A549 (cell line): ENCODE measurements around the gene TEX2. TPM values are rescaled to one million over a fixed set of nuclear protein-coding genes. Genes with fewer than 3 reads are reported as not detected.

ENCODE experiments used
- ATAC-seq, 2 experiments: fragments of 200-7000 bp in 1 of 2; fragments of >200 bp in 1 of 2; cut with Nextera tagmentation in 1 of 2; cut with Tn5 transposase in 1 of 2; 3 replicates each; pipeline versions ENCODE4 v1.8.0 to v1.9.1; 2018 to 2020; ENCODE audit warnings: mild to moderate bottlenecking in 1 of 2, moderate library complexity in 1 of 2
- CTCF ChIA-PET: fragments of 300-600 bp; sonication (Branson Sonifier 250); formaldehyde crosslinking; extraction: SDS; loops from one replicate; lab custom pipeline; 2021; ENCODE audit warnings: antibody characterized with exemption, inconsistent platforms; lab: Yijun Ruan, JAX
- POLR2A ChIA-PET: fragments of 350-600 bp; formaldehyde crosslinking; extraction: SDS; loops from one replicate; lab custom pipeline; 2021; ENCODE audit warnings: antibody characterized with exemption, inconsistent platforms; lab: Yijun Ruan, JAX
- DNase-seq, 2 experiments: peaks; one replicate each; pipeline versions ENCODE4 v3.0.0 to v3.0.0-alpha.2; 2011 to 2016; ENCODE audit warnings: low read depth in 1 of 2, low spot score in 1 of 2
- FAIRE-seq: peaks from 2 replicates; lab custom pipeline; 2011; peaks lifted over from hg19 to GRCh38; lab: Jason Lieb, UNC
- H3K27ac ChIP-seq, 2 experiments: fragments of >200 bp; sonication (Bioruptor Twin); formaldehyde crosslinking; 3 replicates each; pipeline ENCODE4 v1.5.1; 2016 to 2017
- H3K4me1 ChIP-seq: fragments of >200 bp; sonication (Bioruptor Twin); formaldehyde crosslinking; 3 replicates; pipeline ENCODE4 v1.6.1; 2016
- H3K4me2 ChIP-seq: fragments of >200 bp; sonication (Bioruptor Twin); formaldehyde crosslinking; 3 replicates; pipeline ENCODE4 v1.6.1; 2016
- H3K4me3 ChIP-seq: fragments of >200 bp; sonication (Bioruptor Twin); formaldehyde crosslinking; 3 replicates; pipeline ENCODE4 v1.5.1; 2016
- H3K9me3 ChIP-seq: fragments of >200 bp; sonication (Bioruptor Twin); formaldehyde crosslinking; 3 replicates; pipeline ENCODE4 v1.6.1; 2016
- CHD2 ChIP-seq: fragments of 150-350 bp; IDR thresholded peaks from 2 replicates; pipeline ENCODE4 v1.6.1; 2014; ENCODE audit warnings: low read length; ENCODE audit not compliant: partially characterized antibody
- E2F6 ChIP-seq: IDR thresholded peaks from 2 replicates; pipeline ENCODE4 v1.6.1; 2012; ENCODE audit warnings: low read depth, borderline replicate concordance
- EHF ChIP-seq: fragments of 250-450 bp; sonication (Bioruptor Pico); IDR thresholded peaks from 2 replicates; pipeline ENCODE4 v1.5.0; 2020; ENCODE audit warnings: mild to moderate bottlenecking
- EP300 ChIP-seq, 2 experiments: fragments of >200 bp; sonication (Bioruptor Twin); formaldehyde crosslinking; IDR thresholded peaks; 2 replicates in 1 of 2; 3 replicates in 1 of 2; pipeline ENCODE4 v1.6.1; 2016 to 2017
- FOSB ChIP-seq: fragments of 250-450 bp; sonication (Bioruptor Pico); IDR thresholded peaks from 2 replicates; pipeline ENCODE4 v1.5.0; 2020; ENCODE audit warnings: mild to moderate bottlenecking, moderate library complexity
- FOSL2 ChIP-seq, 2 experiments: fragments of 450-650 bp in 1 of 2; fragments of >200 bp in 1 of 2; sonication (Bioruptor Twin) in 1 of 2; formaldehyde crosslinking; IDR thresholded peaks; 2 replicates each; pipeline versions ENCODE4 v1.5.0 to v1.6.1; 2016 to 2020; ENCODE audit warnings: mild to moderate bottlenecking in 1 of 2, moderate library complexity in 1 of 2
- FOXS1 ChIP-seq: fragments of 250-450 bp; sonication (Bioruptor Pico); IDR thresholded peaks from 2 replicates; pipeline ENCODE4 v1.5.0; 2020; ENCODE audit warnings: mild to moderate bottlenecking, moderate library complexity
- GATA3 ChIP-seq: IDR thresholded peaks from 2 replicates; pipeline ENCODE4 v1.6.1; 2012; ENCODE audit warnings: borderline replicate concordance
- HEYL ChIP-seq: fragments of 250-450 bp; sonication (Bioruptor Pico); IDR thresholded peaks from 2 replicates; pipeline ENCODE4 v1.8.0; 2021; ENCODE audit warnings: mild to moderate bottlenecking, moderate library complexity
- HMGXB4 ChIP-seq: fragments of 250-450 bp; sonication (Bioruptor Pico); IDR thresholded peaks from 2 replicates; pipeline ENCODE4 v1.5.0; 2021; ENCODE audit warnings: mild to moderate bottlenecking, moderate library complexity, borderline replicate concordance
- KDM5A ChIP-seq: fragments of 200-600 bp; sonication (generic); IDR thresholded peaks from 2 replicates; pipeline ENCODE4 v1.6.1; 2016; ENCODE audit warnings: antibody characterized with exemption, mild to moderate bottlenecking
- MYC ChIP-seq: IDR thresholded peaks from 2 replicates; pipeline ENCODE4 v1.6.1; 2012; ENCODE audit warnings: mild to moderate bottlenecking, inconsistent platforms, low read length, improper control_type of control experiment, borderline replicate concordance
- NFE2L2 ChIP-seq: fragments of 150-350 bp; conservative IDR thresholded peaks from 2 replicates; pipeline ENCODE4 v1.6.1; 2014; ENCODE audit warnings: low read length
- NPAS2 ChIP-seq: fragments of 250-450 bp; sonication (Bioruptor Pico); IDR thresholded peaks from 2 replicates; pipeline ENCODE4 v1.8.0; 2022; ENCODE audit warnings: mild to moderate bottlenecking, moderate library complexity, borderline replicate concordance
- POLR2A ChIP-seq: IDR thresholded peaks from 2 replicates; pipeline ENCODE4 v1.6.1; 2012; ENCODE audit warnings: mild to moderate bottlenecking, low read length
- POLR2AphosphoS2 ChIP-seq: conservative IDR thresholded peaks from 2 replicates; pipeline ENCODE4 v1.6.1; 2012; ENCODE audit warnings: low read length, improper control_type of control experiment, inconsistent platforms
- RAD21 ChIP-seq, 2 experiments: fragments of >200 bp in 1 of 2; sonication (Bioruptor Twin) in 1 of 2; formaldehyde crosslinking in 1 of 2; IDR thresholded peaks in 1 of 2; conservative IDR thresholded peaks in 1 of 2; 2 replicates in 1 of 2; 3 replicates in 1 of 2; pipeline ENCODE4 v1.6.1; 2012 to 2018; ENCODE audit warnings: inconsistent platforms in 1 of 2
- RARB ChIP-seq: fragments of 250-450 bp; sonication (Bioruptor Pico); IDR thresholded peaks from 2 replicates; pipeline ENCODE4 v1.8.0; 2021; ENCODE audit warnings: mild to moderate bottlenecking, moderate library complexity
- RCOR1 ChIP-seq: fragments of 150-350 bp; IDR thresholded peaks from 2 replicates; pipeline ENCODE4 v1.6.1; 2014; ENCODE audit warnings: antibody characterized with exemption, low read length, low read depth
- SREBF2 ChIP-seq: fragments of 450-650 bp; IDR thresholded peaks from 2 replicates; pipeline ENCODE4 v1.6.1; 2014; ENCODE audit warnings: mild to moderate bottlenecking, moderate library complexity
- ZSCAN20 ChIP-seq: fragments of 250-450 bp; sonication (Bioruptor Pico); IDR thresholded peaks from 2 replicates; pipeline ENCODE4 v1.8.0; 2022; ENCODE audit warnings: mild to moderate bottlenecking, moderate library complexity
- WGBS: methylation state at CpG from one replicate; pipeline ENCODE4 v1.1.6; 2017; ENCODE audit errors: missing lambda C conversion rate; 5-methylcytosine and 5-hydroxymethylcytosine counted together
- polyA plus RNA-seq, 4 experiments: library from polyadenylated mRNA; depleted of rRNA in 3 of 4; stranded (reverse); fragments of >200 nt; fragmentation: RNase III in 1 of 4; extraction: RNeasy Plus Mini Kit Qiagen cat#74134 plus additional on column Dnase treatment in 1 of 4; gene quantifications; 2 replicates in 3 of 4; 3 replicates in 1 of 4; pipeline ENCODE4 v1.2.3, GENCODE V29; 2011 to 2017
- TF ChIP-seq, protein P1 (sequence below): IDR thresholded peaks from 2 replicates; pipeline ENCODE4 v1.6.1; 2012

TEX2 gene
- polyA plus RNA-seq, 2 of the 4 experiments (the other 2 are of a cell fraction): 9.3 to 16.2 TPM

DNA sequence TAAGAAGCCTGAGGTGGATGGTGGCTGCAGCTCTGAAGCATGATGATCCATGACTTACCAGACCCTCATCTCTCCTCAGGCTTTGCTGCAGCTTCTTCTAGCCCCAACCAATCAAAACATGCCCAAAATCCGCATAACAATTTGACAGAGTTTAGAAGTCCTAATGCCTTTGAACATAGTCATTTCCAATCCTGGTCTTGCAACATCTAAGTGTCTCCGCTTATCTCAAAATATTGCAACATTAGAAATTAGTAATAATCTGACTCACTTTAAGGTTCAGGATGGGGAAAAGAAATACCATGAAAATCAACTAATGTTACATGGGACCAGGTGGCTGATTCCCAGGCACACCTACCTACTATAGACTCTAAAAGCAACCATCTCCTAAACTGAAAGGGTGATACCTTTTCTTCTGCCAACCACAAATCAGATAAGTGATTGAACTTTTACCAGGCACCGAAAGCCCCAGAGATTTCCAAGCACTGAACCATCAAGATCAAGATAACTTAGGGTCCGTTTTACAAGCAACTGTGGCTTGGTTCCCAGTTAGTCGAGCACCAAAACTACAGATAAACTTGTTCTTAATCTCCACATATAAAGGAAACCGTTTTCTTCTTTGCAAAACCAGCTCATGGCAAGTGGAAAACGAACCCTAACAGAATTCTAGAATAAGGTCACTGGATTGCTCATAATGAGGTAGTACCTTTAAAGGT, 147.1 kb downstream of the TEX2 start (continued):
- TF ChIP-seq E2F6 (no peak), GATA3 (peak; percentile 43; the same call in 1 of the 2 replicates), RAD21 (conservative IDR thresholded peaks at IDR 0.05 in 1 of 2, IDR thresholded peaks at IDR 0.05 in 1 of 2) (no peak), CHD2 (no peak), MYC (no peak), SREBF2 (no peak), FOSL2 (IDR thresholded peaks at IDR 0.05) (peak; percentile 84), FOSL2 (CRISPR knock-in tag; IDR thresholded peaks at IDR 0.05) (peak; percentile 90), FOXS1 (no peak), NPAS2 (CRISPR knock-in tag) (no peak), POLR2A (no peak), KDM5A (no peak), FOSB (no peak), HMGXB4 (CRISPR knock-in tag) (no peak), ZSCAN20 (CRISPR knock-in tag) (no peak)
- TF ChIP-seq, protein P1, sequence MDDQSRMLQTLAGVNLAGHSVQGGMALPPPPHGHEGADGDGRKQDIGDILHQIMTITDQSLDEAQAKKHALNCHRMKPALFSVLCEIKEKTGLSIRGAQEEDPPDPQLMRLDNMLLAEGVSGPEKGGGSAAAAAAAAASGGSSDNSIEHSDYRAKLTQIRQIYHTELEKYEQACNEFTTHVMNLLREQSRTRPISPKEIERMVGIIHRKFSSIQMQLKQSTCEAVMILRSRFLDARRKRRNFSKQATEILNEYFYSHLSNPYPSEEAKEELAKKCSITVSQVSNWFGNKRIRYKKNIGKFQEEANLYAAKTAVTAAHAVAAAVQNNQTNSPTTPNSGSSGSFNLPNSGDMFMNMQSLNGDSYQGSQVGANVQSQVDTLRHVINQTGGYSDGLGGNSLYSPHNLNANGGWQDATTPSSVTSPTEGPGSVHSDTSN: no peak
- TF ChIP-seq, all 56 proteins: peak for 7

DNA sequence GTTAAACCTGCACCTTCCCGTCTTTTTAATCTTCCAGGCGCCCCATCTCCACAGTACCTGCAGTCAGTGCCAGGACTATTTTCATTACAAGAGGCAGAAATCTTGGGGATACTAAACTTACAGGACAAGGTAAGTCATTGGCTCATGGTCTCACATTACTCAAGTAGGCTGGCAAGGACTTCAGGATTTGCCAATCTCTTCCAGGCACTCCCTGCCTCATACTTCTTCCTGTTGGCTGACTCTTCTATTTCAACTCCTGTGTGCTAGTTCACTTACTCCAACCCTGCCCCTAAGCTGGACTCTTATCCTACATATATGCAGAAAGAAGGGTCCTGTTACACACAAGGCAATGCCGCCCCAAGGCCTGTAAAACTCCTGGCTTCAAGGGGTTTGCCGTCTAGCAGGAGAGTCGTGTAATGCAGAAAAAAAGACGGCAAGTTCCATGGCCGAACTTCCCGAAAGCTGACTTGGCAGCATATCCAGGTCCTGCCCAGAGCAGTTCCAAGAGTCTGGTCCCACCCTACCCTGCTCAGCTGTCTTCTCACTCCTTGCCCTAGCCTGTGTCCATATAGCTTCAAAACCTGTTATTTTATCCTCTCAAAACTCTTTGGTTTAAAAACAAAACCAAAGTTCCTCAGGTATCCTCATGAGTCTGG, 147.9 kb downstream of the TEX2 start:
- whole genome bisulfite sequencing: 98% methylated on average over 8 of the region's 8 CpGs
- POLR2A ChIA-PET: interaction anchor here (0.6 to 1.2 kb wide), 4 partner anchors 15 to 188 kb away, joined by 3 to 7 read pairs (median 5); partner anchors contain the start of gene ERN1
- FAIRE-seq (no peak), DNase-seq (no peak), ATAC-seq (peak; percentile 31 to 46; a peak in 5 of 6 replicates)
- TF ChIP-seq NFE2L2: no peak
- TF ChIP-seq RAD21 (conservative IDR thresholded peaks at IDR 0.05 in 1 of 2, IDR thresholded peaks at IDR 0.05 in 1 of 2): no peak
- no peak for TF ChIP-seq RCOR1
- TF ChIP-seq HEYL (CRISPR knock-in tag): no peak
- TF ChIP-seq RARB (CRISPR knock-in tag): no peak
- no peak for TF ChIP-seq EP300 (IDR thresholded peaks at IDR 0.05)
- TF ChIP-seq POLR2AphosphoS2: no peak
- TF ChIP-seq EHF (CRISPR knock-in tag): no peak
- Histone ChIP-seq H3K9me3 (no peaks in the 10 kb centered on the region), H3K4me1 (peaks cover 48% of the 10 kb centered on the region), H3K27ac (peak overlapping the region; percentile 19 to 44; a peak in 4 of 6 replicates), H3K4me3 (no peak overlapping the region), H3K4me2 (peak overlapping the region; percentile 32)
- CTCF ChIA-PET: interaction anchor here (0.7 to 29.0 kb wide), 6 partner anchors 19 to 84 kb away, joined by 3 to 863 read pairs (median 10); no protein-coding TSS in a partner anchor
